ENCODE measurements around the gene RGS16.

Gene RGS16

GRCh38 chr1:182629499-182630096 lies 25.4 kb upstream of the RGS16 start:
- peak; percentile 17 for DNase-seq (ENCODE audit: low read depth)

DNA sequence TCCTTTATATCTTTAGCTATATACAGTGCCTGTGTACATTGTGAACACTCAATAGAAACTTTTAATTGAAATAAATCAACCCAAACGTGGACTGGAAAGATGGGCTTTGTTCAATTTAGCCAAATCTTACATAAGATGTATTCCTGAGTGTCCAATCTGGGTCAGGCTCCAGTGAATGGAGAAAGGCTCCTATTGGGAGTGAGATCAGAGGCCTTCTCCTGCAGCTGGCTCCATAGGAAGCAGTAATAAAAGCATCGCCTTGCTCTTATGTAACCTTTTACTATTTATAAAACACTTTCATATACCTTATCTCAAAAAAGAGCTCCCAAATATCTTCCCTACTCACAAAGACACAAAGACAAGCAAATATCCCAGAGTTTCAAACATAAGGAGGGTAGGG lies 24.9 kb upstream of the RGS16 start:
- no peak for DNase-seq (ENCODE audit: low read depth)

DNA sequence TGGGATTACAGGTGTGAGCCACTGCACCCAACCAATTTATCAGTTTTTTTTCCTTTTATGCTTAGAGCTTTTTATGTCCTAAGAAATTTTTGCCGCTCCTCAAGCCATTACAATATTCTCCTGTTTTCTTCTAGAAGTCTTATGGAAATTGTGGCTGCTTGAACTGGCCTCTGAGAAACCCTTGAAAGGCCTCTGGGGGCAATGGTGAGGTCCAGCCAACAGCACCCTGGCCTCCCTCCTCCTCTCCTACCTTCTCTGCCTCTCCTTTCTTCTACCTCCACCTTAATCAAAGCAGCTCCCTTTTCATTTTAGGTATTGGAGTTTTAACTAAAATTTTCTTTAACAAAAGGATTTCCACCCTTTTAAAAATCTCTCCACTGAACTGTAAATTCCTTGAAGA lies 24.5 kb upstream of the RGS16 start:
- DNase-seq (ENCODE audit: low read depth), result no peak

GRCh38 chr1:182627622-182628021 lies 23.4 kb upstream of the RGS16 start:
- DNase-seq (ENCODE audit: low read depth), result no peak

DNA sequence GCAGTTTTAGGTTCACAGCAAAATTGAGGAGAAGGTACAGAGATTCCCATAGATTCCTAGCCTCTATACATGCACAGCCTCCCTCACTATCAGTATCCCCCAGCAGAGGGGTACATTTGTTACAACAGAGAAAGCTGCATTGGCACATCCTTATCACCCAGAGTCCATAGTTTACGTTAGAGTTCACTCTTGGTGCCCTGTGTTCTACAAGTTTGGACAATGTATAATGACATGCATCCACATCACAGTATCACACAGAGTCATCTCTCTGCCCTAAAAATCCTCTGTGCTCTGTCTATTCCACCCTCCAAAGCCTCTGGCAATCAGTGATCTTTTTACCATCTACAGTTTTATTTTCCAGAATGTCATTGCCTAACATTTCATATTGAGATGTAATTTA lies 22.3 kb upstream of the RGS16 start:
- no peak for DNase-seq (ENCODE audit: low read depth)

GRCh38 chr1:182625719-182626504 lies 21.7 kb upstream of the RGS16 start:
- DNase-seq (ENCODE audit: low read depth), result no peak

GRCh38 chr1:182625024-182625423 lies 20.8 kb upstream of the RGS16 start:
- no peak for DNase-seq (ENCODE audit: low read depth)

GRCh38 chr1:182624577-182624976 lies 20.4 kb upstream of the RGS16 start:
- no peak for DNase-seq (ENCODE audit: low read depth)

DNA sequence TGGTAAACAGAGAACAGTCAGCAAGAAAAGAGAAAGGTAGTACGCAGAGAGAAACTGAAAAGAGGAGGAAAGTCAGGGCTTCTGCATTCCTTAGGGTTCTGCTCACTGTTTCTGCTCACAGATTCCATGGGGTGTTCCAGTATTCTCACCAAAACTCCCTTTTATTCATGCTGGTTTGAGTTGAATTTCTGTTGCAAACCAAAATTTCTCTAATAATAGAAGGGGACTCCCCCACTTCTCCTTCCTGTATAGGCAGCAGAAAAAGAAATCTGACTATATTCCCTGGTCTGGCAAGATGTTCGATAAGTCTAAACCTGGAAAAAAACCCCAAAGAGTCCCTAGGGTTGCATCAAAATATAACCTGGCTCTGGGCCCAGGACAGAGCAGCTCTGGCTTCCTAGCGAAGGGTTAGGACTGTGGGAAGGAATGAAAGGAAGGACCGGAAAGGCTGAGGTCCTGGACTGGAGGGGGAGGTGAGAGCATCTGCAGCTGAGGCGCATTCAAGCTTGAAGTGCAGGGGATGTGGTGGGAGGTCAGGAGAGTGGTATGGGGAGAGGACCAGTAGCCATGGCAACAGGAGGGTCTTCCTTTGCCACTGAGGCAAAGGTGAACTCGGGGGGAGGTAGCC lies 18.8 kb upstream of the RGS16 start:
- no peak for DNase-seq (ENCODE audit: low read depth)

DNA sequence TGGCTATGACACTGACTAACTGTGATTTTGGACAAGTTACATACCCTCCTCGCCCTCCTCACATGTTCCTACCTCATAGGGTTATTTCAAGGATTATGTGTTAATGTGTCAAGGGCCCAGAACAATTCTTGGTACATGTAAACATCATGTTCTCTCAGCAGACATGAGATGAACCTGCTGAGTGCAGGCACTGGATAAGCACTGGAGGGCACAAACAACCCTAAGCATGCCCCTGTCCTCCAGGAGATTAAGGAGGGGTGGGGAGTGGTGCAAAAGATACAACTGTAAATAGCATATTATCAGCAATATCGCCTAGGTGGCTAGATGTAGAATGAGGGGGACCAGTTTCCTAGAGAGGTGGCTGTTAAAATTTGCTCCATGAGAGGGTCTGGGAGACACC lies 17.7 kb upstream of the RGS16 start:
- DNase-seq (ENCODE audit: low read depth), result no peak

- DNase-seq (ENCODE audit: low read depth), result no peak
Measured at GRCh38 chr1:182620924-182621585, 16.9 kb upstream of the RGS16 start.

DNA sequence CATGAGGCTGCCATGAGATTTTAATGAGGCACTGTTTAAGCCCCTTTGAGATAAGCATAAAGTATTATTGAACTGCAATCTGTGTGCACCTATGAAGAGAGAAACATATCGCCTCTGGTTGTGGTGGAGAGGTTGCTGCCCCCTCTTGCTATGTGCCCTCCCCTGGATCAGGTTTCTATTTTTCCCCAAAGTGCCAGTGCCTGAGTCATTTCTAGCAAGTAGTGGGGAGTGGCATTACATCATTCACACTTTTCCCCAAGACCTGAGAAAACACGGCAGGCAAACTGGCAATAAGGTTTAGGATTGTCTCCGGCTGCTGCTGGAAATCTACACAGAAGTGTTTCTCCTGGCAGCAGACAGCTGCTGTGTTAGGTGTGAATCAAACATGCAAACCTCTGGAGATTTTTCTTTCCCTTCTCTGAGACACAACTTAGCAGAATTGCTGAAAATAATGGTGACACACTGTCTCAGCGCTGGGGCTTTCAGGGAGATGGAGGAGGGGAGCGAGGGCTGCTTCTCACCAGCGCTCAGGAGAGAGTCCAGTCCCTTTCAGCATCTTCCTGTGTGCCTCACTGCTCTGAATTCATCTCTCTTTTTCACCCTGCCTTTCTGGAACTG lies 13.7 kb upstream of the RGS16 start:
- DNase-seq (ENCODE audit: low read depth), result no peak

DNA sequence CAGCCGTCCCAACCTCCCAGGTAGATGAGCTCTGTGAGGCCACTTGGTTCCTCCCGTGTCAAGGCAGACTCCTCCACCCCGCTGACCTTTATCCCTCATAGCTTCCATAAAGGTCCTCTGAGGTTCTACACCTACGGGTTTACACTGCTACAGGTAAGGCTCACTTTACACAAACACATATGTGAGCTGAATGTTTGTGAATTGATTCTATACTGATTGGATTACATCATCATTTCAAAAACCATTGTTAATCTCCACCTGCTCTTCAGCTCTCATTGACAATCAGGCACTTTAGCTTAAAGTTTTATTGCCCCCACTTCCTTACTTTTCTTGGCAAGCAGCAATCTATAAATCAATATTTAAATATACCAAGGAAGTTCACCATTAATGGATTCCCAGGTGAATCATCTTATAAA lies 12.8 kb upstream of the RGS16 start:
- DNase-seq (ENCODE audit: low read depth), result no peak

- peak; percentile 61 for DNase-seq (ENCODE audit: low read depth)
Measured at GRCh38 chr1:182616130-182617013, 12.2 kb upstream of the RGS16 start.

DNA sequence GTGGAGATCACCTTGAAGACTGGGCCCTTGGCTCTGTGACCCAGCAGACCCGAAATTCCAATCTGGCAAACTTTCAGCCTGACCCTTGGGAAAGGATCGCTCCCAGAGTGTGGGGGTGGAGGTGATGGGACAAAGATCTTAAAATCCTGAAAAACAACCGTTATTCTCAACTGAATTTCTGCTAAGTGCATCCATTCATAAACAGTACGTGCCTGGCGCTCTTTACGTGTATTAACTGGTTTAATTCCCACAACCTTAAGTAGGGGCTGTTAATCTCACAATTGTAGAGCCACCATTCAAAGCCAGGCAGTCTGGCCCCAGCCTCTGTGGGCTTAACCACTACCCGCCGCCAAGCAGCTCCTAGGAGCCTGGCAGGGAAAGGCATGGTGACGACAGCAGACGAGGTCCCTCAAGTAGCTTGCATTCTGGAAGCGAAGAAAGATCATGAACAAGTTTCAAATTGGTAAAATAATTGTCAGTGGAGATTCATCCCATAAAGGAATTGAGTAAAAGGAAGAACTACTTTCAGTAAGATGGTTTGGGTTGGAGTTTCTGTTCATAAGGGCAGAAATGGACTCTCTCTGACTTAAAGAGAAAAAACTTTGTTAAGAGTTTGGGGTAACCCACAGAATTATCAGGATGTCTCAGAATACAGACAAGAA lies 11.4 kb upstream of the RGS16 start:
- no peak for DNase-seq (ENCODE audit: low read depth)

GRCh38 chr1:182614796-182615454 lies 10.7 kb upstream of the RGS16 start:
- DNase-seq (ENCODE audit: low read depth), result no peak

DNA sequence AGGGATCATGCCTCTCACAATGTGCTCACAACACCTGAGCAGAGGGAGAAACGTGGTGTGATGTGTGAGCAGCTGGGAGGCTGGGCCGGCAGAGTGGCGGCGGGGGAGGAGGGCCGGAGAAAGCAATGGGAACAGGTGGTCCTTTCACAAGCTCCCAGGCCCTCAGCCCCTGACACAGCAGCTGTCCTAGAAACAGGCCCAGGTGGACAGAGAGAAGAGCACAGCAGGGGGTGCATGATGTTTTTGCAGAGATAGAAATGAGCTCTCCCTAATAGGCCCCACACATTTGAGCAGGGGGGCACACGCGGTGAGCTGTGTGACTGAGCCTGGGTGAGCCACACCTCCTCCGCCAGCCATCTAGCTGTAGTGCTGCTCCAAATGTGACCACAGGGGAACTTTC lies 7.6 kb upstream of the RGS16 start:
- no peak for DNase-seq (ENCODE audit: low read depth)

DNA sequence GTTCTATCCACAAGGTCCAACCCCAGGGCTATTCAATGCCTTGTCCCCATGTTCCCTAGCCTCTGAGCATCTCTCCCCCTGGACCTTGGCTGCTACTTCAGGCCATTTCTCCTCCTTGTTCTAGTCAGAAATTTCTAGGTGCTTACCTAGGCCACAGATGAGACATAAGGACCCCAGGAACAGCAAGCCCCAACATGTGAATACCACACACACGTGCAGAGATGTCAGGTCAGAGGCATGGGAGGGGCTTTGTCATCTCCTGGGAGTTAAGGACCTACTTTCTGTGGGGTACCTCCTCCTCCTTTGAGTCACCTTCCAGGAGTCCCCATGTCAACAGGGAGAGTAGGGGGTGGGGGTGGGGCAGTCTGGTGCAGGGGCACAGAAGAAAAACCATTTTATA lies 7.1 kb upstream of the RGS16 start:
- no peak for DNase-seq (ENCODE audit: low read depth)

- DNase-seq (ENCODE audit: low read depth), result no peak
Measured at GRCh38 chr1:182610606-182611194, 6.5 kb upstream of the RGS16 start.

Measured in activated T-cell treated with anti-CD3 and anti-CD28 coated beads for 1 hour (primary cell).